A549 treated with AZD2906 at 1 μM for 4 hours (cell line): ENCODE measurements around the gene OR7G2. TPM values are rescaled to one million over a fixed set of nuclear protein-coding genes. Genes with fewer than 3 reads are reported as not detected.

Experiments used
- total RNA-seq: library from RNA; stranded (reverse); fragments of 200-300 nt; extraction: Qiagen RNA extraction; gene quantifications from 5 replicates; pipeline ENCODE4 v1.2.3, GENCODE V29; 2022

Gene OR7G2
- total RNA-seq = not detected in 5 replicates

GRCh38 chr19:9107375-9107774 lies at the start of gene OR7G2:
TSS of gene OR7G2 (minus strand) at chr19:9107475. CDS start at chr19:9103243, 4,232 bp downstream.

GRCh38 chr19:9140159-9140874 lies 33.0 kb upstream of the OR7G2 start, which contains the start of gene ZNF317:
TSS of gene ZNF317 (plus strand) at chr19:9140397. CDS start at chr19:9156017, 15,620 bp downstream.

GRCh38 chr19:9126900-9127405 lies 19.7 kb upstream of the OR7G2 start, which contains the start of gene OR7G3:
TSS of gene OR7G3 (minus strand) at chr19:9126950. CDS start at chr19:9126950, 0 bp downstream.

GRCh38 chr19:9115307-9115813 lies 8.1 kb upstream of the OR7G2 start, which contains the start of gene OR7G1:
TSS of gene OR7G1 (minus strand) at chr19:9115763. CDS start at chr19:9115763, 0 bp downstream.

GRCh38 chr19:9086761-9087160 lies 20.5 kb downstream of the OR7G2 start, which contains the start of gene OR1M1:
TSS of gene OR1M1 (plus strand) at chr19:9087061. CDS start at chr19:9093245, 6,184 bp downstream.

Other genes with a start within 250 kb of the OR7G2 start
- gene MUC16, start 97.1 kb downstream of the OR7G2 start, total RNA-seq = 0.02 to 0.03 TPM (median 0.02 TPM) in 5 replicates
- not detected in 5 replicates for gene OR1M1, start 20.4 kb downstream of the OR7G2 start, total RNA-seq
- gene OR7G1, start 8.3 kb upstream of the OR7G2 start, total RNA-seq = not detected in 5 replicates
- gene OR7G3, start 19.5 kb upstream of the OR7G2 start, total RNA-seq = not detected in 5 replicates
- 17.2 to 19.4 TPM (median 18.6 TPM) in 5 replicates for gene ZNF317, start 32.9 kb upstream of the OR7G2 start, total RNA-seq
- 0.02 TPM in 2 of 5 replicates, not detected in the others for gene OR7D2, start 71.5 kb upstream of the OR7G2 start, total RNA-seq
- gene OR7D4, start 112.1 kb upstream of the OR7G2 start, total RNA-seq = 0.09 TPM in 1 of 5 replicates, not detected in the others
- gene OR7E24, start 143.5 kb upstream of the OR7G2 start, total RNA-seq = 0.06 TPM in 1 of 5 replicates, not detected in the others
- 0.79 to 2.3 TPM (median 1.1 TPM) in 5 replicates for gene ZNF699, start 202.4 kb upstream of the OR7G2 start, total RNA-seq
- 3.8 to 5.5 TPM (median 4.7 TPM) in 5 replicates for gene ZNF559, start 216.7 kb upstream of the OR7G2 start, total RNA-seq